ENCODE results near the gene FHL1. TPM values are rescaled to one million over a fixed set of nuclear protein-coding genes. Genes with fewer than 3 reads are reported as not detected.

The FHL1 gene
- total RNA-seq, 4 donors from 2014 or later = 85.9 to 140 (median 107) TPM

DNA sequence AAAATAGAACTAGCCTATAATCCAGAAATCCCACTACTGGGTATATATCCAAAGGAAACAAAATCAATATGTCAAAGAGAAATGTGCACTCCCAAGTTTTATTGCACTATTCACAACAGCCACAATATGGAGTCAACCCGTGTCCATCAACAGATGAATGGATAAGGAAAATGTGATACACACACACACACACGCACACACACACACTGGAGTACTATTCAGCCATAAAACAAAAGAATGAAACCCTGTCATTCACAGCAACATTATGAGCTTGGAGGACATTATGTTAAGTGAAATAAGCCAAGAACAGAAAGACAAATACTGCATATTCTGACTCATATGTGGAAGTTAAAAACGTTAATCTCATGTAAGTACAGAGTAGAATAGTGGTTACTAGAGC, 5.8 kb upstream of the FHL1 start:
- intact Hi-C loops (cut with DNase I; ENCODE audit: low total_unique reads) = no loop called here
- TF ChIP-seq POLR2A (IDR thresholded peaks at IDR 0.05) (no peak), CTCF (IDR thresholded peaks at IDR 0.05) (no peak)
- no peak for DNase-seq (ENCODE audit: low spot score in 2 of 2)
- WGBS, 2 donors = 75 to 77% methylated on average over 3 of the region's 3 CpGs
- no peak overlapping the region for H3K4me3 ChIP-seq (ENCODE audit: low read depth, poor library complexity, severe bottlenecking)

DNA sequence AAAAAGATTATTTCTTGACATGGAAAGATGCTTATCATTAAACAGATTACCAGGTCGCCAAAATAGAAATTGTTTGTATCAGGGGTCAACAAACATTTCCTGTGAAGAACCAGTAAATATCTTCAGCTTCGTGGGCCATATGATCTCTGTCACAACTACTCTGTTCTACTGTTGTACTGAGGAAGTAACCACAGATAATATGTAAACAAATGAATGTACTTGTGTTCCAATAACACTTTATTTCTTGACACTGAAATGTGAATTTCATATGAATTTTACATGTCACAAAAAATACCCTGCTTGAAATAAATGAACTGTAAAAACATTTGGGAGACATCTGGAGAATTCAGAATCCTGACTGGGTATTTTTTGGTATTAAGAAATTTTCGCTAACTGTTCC, 4.7 kb upstream of the FHL1 start:
- H3K4me3 ChIP-seq (ENCODE audit: low read depth, poor library complexity, severe bottlenecking) = no peak overlapping the region
- intact Hi-C loops (cut with DNase I; ENCODE audit: low total_unique reads) = no loop called here
- WGBS, 2 donors = 57 to 81% methylated on average over 3 of the region's 3 CpGs
- DNase-seq (ENCODE audit: low spot score in 2 of 2) = no peak
- TF ChIP-seq POLR2A (IDR thresholded peaks at IDR 0.05) (no peak), CTCF (IDR thresholded peaks at IDR 0.05) (no peak)

- DNase-seq (ENCODE audit: low spot score in 2 of 2) = no peak
- TF ChIP-seq POLR2A (IDR thresholded peaks at IDR 0.05) (no peak), CTCF (IDR thresholded peaks at IDR 0.05) (no peak)
- no peak overlapping the region for H3K4me3 ChIP-seq (ENCODE audit: low read depth, poor library complexity, severe bottlenecking)
- WGBS, 2 donors = 33 to 45% methylated on average over 8 of the region's 8 CpGs
- intact Hi-C loops (cut with DNase I; ENCODE audit: low total_unique reads) = no loop called here
Measured at GRCh38 chrX:136143711-136144110, 3.6 kb upstream of the FHL1 start.

- H3K4me3 ChIP-seq (ENCODE audit: low read depth, poor library complexity, severe bottlenecking) = peak overlapping the region; percentile 25
- DNase-seq (ENCODE audit: low spot score in 2 of 2) = no peak
- intact Hi-C loops (cut with DNase I; ENCODE audit: low total_unique reads) = no loop called here
- TF ChIP-seq POLR2A (IDR thresholded peaks at IDR 0.05) (no peak), CTCF (IDR thresholded peaks at IDR 0.05) (no peak)
- 1 to 46% methylated on average over 9 to 46 of the region's 59 CpGs for WGBS, 2 donors
Measured at GRCh38 chrX:136146614-136147314, 569 bp upstream of the FHL1 start.

- 24 to 28% methylated on average over 17 of the region's 17 CpGs for WGBS, 2 donors
- TF ChIP-seq POLR2A (IDR thresholded peaks at IDR 0.05) (no peak), CTCF (IDR thresholded peaks at IDR 0.05) (no peak)
- H3K4me3 ChIP-seq (ENCODE audit: low read depth, poor library complexity, severe bottlenecking) = peak overlapping the region; percentile 52
- intact Hi-C loops (cut with DNase I; ENCODE audit: low total_unique reads) = no loop called here
- DNase-seq (ENCODE audit: low spot score in 2 of 2) = no peak
Measured at GRCh38 chrX:136147976-136148375, 643 bp downstream of the FHL1 start.

GRCh38 chrX:136148391-136148790, 1.1 kb downstream of the FHL1 start:
- 19 to 35% methylated on average over 17 of the region's 17 CpGs for WGBS, 2 donors
- no peak for DNase-seq (ENCODE audit: low spot score in 2 of 2)
- TF ChIP-seq CTCF (IDR thresholded peaks at IDR 0.05) (no peak), POLR2A (IDR thresholded peaks at IDR 0.05) (no peak)
- intact Hi-C loops (cut with DNase I; ENCODE audit: low total_unique reads) = no loop called here
- no peak overlapping the region for H3K4me3 ChIP-seq (ENCODE audit: low read depth, poor library complexity, severe bottlenecking)

Data from lower leg skin (tissue), 4 donors.